Mesenchymal stem cell (in vitro differentiated cells and primary cell): ENCODE data around the gene CEACAM16.
"Not testable (repeated sequence)": the region's sequence is repeated elsewhere in the genome, so short reads cannot be mapped to it uniquely, and the experiment has no call there.

ENCODE experiments used
- DNase-seq: peaks from one replicate; pipeline ENCODE4 v3.0.0-alpha.2; 2013
- H2AFZ ChIP-seq: one replicate; pipeline ENCODE4 v1.6.1; 2013; ENCODE audit warnings: low read depth, mild to moderate bottlenecking, control low read depth, inconsistent platforms, low read length, moderate library complexity
- H2AK5ac ChIP-seq: 2 replicates; pipeline ENCODE4 v1.6.1; 2013; ENCODE audit warnings: low read length, moderate library complexity, mild to moderate bottlenecking, inconsistent platforms; ENCODE audit not compliant: severe bottlenecking
- H2BK120ac ChIP-seq: one replicate; pipeline ENCODE4 v1.6.1; 2013; ENCODE audit warnings: low read depth, mild to moderate bottlenecking, inconsistent platforms, low read length, moderate library complexity
- H2BK12ac ChIP-seq, 2 experiments: one replicate each; pipeline ENCODE4 v1.6.1; 2013; ENCODE audit warnings: inconsistent platforms in 2 of 2, low read length in 2 of 2, mild to moderate bottlenecking in 2 of 2, moderate library complexity in 2 of 2, control low read depth in 1 of 2
- H2BK15ac ChIP-seq: one replicate; pipeline ENCODE4 v1.6.1; 2013; ENCODE audit warnings: mild to moderate bottlenecking, low read depth, inconsistent platforms; ENCODE audit not compliant: poor library complexity, severe bottlenecking
- H2BK5ac ChIP-seq: 2 replicates; pipeline ENCODE4 v1.6.1; 2013; ENCODE audit warnings: low read depth, mild to moderate bottlenecking, low read length, control low read depth, inconsistent platforms; ENCODE audit not compliant: poor library complexity, severe bottlenecking
- H3K14ac ChIP-seq, 2 experiments: one replicate each; pipeline ENCODE4 v1.6.1; 2013; ENCODE audit warnings: inconsistent platforms in 2 of 2, low read length in 2 of 2, control low read depth in 1 of 2, mild to moderate bottlenecking in 1 of 2, moderate library complexity in 1 of 2
- H3K18ac ChIP-seq, 2 experiments: one replicate each; pipeline ENCODE4 v1.6.1; 2013; ENCODE audit warnings: inconsistent platforms in 2 of 2, low read length in 2 of 2, control low read depth in 1 of 2, low read depth in 1 of 2, mild to moderate bottlenecking in 1 of 2
- H3K23ac ChIP-seq, 2 experiments: one replicate each; pipeline ENCODE4 v1.6.1; 2013; ENCODE audit warnings: inconsistent platforms in 2 of 2, low read length in 2 of 2, mild to moderate bottlenecking in 2 of 2, moderate library complexity in 2 of 2, control low read depth in 1 of 2
- H3K27ac ChIP-seq: 2 replicates; pipeline ENCODE4 v1.5.1; 2013; ENCODE audit warnings: mild to moderate bottlenecking, moderate library complexity, low read length, control low read depth, inconsistent platforms; ENCODE audit not compliant: poor library complexity, severe bottlenecking
- H3K27me3 ChIP-seq, 2 experiments: 2 replicates each; pipeline versions ENCODE4 v1.6.1 to v1.7.0; 2013; ENCODE audit warnings: low read length in 2 of 2, mild to moderate bottlenecking in 2 of 2, moderate library complexity in 2 of 2, control low read depth in 1 of 2, inconsistent platforms in 1 of 2; ENCODE audit not compliant: control insufficient read depth in 1 of 2, insufficient read depth in 1 of 2
- H3K36me3 ChIP-seq, 2 experiments: 2 replicates each; pipeline versions ENCODE4 v1.6.1 to v1.7.0; 2013; ENCODE audit warnings: low read length in 2 of 2, control low read depth in 1 of 2, inconsistent platforms in 1 of 2, low read depth in 1 of 2, mild to moderate bottlenecking in 1 of 2; ENCODE audit not compliant: insufficient read depth in 2 of 2, control insufficient read depth in 1 of 2
- H3K4ac ChIP-seq, 2 experiments: one replicate each; pipeline ENCODE4 v1.6.1; 2013; ENCODE audit warnings: inconsistent platforms in 2 of 2, low read length in 2 of 2, mild to moderate bottlenecking in 2 of 2, moderate library complexity in 2 of 2, control low read depth in 1 of 2, low read depth in 1 of 2
- H3K4me1 ChIP-seq: 2 replicates; pipeline ENCODE4 v1.6.1; 2013; ENCODE audit warnings: low read depth, low read length, control low read depth; ENCODE audit not compliant: control insufficient read depth, insufficient read depth
- H3K4me2 ChIP-seq: 2 replicates; pipeline ENCODE4 v1.6.1; 2013; ENCODE audit warnings: low read length, mild to moderate bottlenecking, inconsistent platforms; ENCODE audit not compliant: poor library complexity, severe bottlenecking
- H3K4me3 ChIP-seq, 2 experiments: 2 replicates each; pipeline versions ENCODE4 v1.5.1 to v1.7.0; 2013; ENCODE audit warnings: low read length in 2 of 2, mild to moderate bottlenecking in 2 of 2, control low read depth in 1 of 2, low read depth in 1 of 2; ENCODE audit not compliant: insufficient read depth in 1 of 2
- H3K79me1 ChIP-seq: replicated peaks from 2 replicates; pipeline ENCODE4 v1.6.1; 2013; ENCODE audit warnings: mild to moderate bottlenecking, control low read depth, low read length, inconsistent platforms; ENCODE audit not compliant: poor library complexity, severe bottlenecking
- H3K9ac ChIP-seq: 2 replicates; pipeline ENCODE4 v1.7.0; 2013; ENCODE audit warnings: mild to moderate bottlenecking, low read length, moderate library complexity
- H3K9me3 ChIP-seq: 2 replicates; pipeline ENCODE4 v1.7.0; 2013; ENCODE audit warnings: mild to moderate bottlenecking, low read length; ENCODE audit not compliant: control insufficient read depth
- H4K8ac ChIP-seq: one replicate; pipeline ENCODE4 v1.6.1; 2013; ENCODE audit warnings: inconsistent platforms, mild to moderate bottlenecking, low read length, moderate library complexity
- H4K91ac ChIP-seq: one replicate; pipeline ENCODE4 v1.6.1; 2013; ENCODE audit warnings: mild to moderate bottlenecking, low read length, inconsistent platforms
- WGBS: methylation state at CpG from one replicate; pipeline ENCODE4 v1.1.7; 2013; ENCODE audit warnings: mixed read lengths; 5-methylcytosine and 5-hydroxymethylcytosine counted together

Gene CEACAM16

GRCh38 chr19:44717603-44718002, 18.7 kb downstream of the CEACAM16 start:
- H2BK15ac ChIP-seq: no peak overlapping the region
- DNase-seq: no peak
- H3K9me3 ChIP-seq: peaks cover 5% of the 10 kb centered on the region
- no peak overlapping the region for H4K91ac ChIP-seq
- WGBS: 89% methylated on average over 3 of the region's 6 CpGs
- peak overlapping the region; percentile 67 for H2AK5ac ChIP-seq
- H3K27me3 ChIP-seq: no peaks in the 10 kb centered on the region
- H2BK5ac ChIP-seq: no peak overlapping the region
- no peaks in the 10 kb centered on the region for H3K79me1 ChIP-seq
- no peak overlapping the region for H3K14ac ChIP-seq
- no peak overlapping the region for H3K4ac ChIP-seq
- H3K36me3 ChIP-seq: no peaks in the 10 kb centered on the region
- no peak overlapping the region for H2AFZ ChIP-seq
- H3K9ac ChIP-seq: peak overlapping the region; percentile 71
- peaks cover 17% of the 10 kb centered on the region for H3K4me1 ChIP-seq
- H3K27ac ChIP-seq: no peak overlapping the region
- H3K4me2 ChIP-seq: no peak overlapping the region
- H3K23ac ChIP-seq: no peak overlapping the region
- no peak overlapping the region for H2BK120ac ChIP-seq
- H3K18ac ChIP-seq: peak overlapping the region in 1 of 2 experiments; percentile 55
- H3K4me3 ChIP-seq: no peak overlapping the region
- no peak overlapping the region for H4K8ac ChIP-seq
- peak overlapping the region in 1 of 2 experiments; percentile 86 for H2BK12ac ChIP-seq

GRCh38 chr19:44718441-44719261, 19.7 kb downstream of the CEACAM16 start:
- Histone ChIP-seq H4K8ac (peak overlapping the region; percentile 97), H3K27me3 (no peaks in the 10 kb centered on the region), H2BK5ac (peak overlapping the region; percentile 68), H3K14ac (peak overlapping the region in 1 of 2 experiments; percentile 35), H3K4me1 (peaks cover 17% of the 10 kb centered on the region), H3K27ac (peak overlapping the region; percentile 61), H3K9me3 (peaks cover 5% of the 10 kb centered on the region), H3K4ac (peak overlapping the region; percentile 69 to 91), H2AFZ (no peak overlapping the region), H3K36me3 (no peaks in the 10 kb centered on the region), H2AK5ac (peak overlapping the region; percentile 82), H3K9ac (peak overlapping the region; percentile 71), H2BK15ac (peak overlapping the region; percentile 92), H3K18ac (peak overlapping the region; percentile 98), H3K23ac (no peak overlapping the region), H2BK120ac (peak overlapping the region; percentile 86), H3K4me3 (peak overlapping the region in 1 of 2 experiments; percentile 4), H4K91ac (peak overlapping the region; percentile 99), H3K4me2 (peak overlapping the region; percentile 55), H3K79me1 (no peaks in the 10 kb centered on the region), H2BK12ac (peak overlapping the region; percentile 84 to 99)
- WGBS: 44% methylated on average over 10 of the region's 11 CpGs
- peak; percentile 83 for DNase-seq

GRCh38 chr19:44719262-44719701, 20.3 kb downstream of the CEACAM16 start:
- H4K91ac ChIP-seq: peak overlapping the region; percentile 83
- peak overlapping the region; percentile 81 to 99 for H2BK12ac ChIP-seq
- peaks cover 5% of the 10 kb centered on the region for H3K9me3 ChIP-seq
- peak overlapping the region; percentile 82 for H2AK5ac ChIP-seq
- H3K36me3 ChIP-seq: no peaks in the 10 kb centered on the region
- H2BK120ac ChIP-seq: peak overlapping the region; percentile 86
- H4K8ac ChIP-seq: peak overlapping the region; percentile 92
- H2BK15ac ChIP-seq: no peak overlapping the region
- no peak overlapping the region for H3K14ac ChIP-seq
- no peak for DNase-seq
- no peak overlapping the region for H3K23ac ChIP-seq
- peaks cover 19% of the 10 kb centered on the region for H3K4me1 ChIP-seq
- H3K27me3 ChIP-seq: no peaks in the 10 kb centered on the region
- no peaks in the 10 kb centered on the region for H3K79me1 ChIP-seq
- no peak overlapping the region for H2AFZ ChIP-seq
- 85% methylated on average over 8 of the region's 8 CpGs for WGBS
- no peak overlapping the region for H3K9ac ChIP-seq
- H2BK5ac ChIP-seq: no peak overlapping the region
- no peak overlapping the region for H3K4me2 ChIP-seq
- no peak overlapping the region for H3K27ac ChIP-seq
- no peak overlapping the region for H3K4me3 ChIP-seq
- H3K4ac ChIP-seq: peak overlapping the region; percentile 69 to 91
- peak overlapping the region; percentile 88 to 94 for H3K18ac ChIP-seq

GRCh38 chr19:44720396-44720795, 21.4 kb downstream of the CEACAM16 start:
- H4K91ac ChIP-seq, H2BK5ac ChIP-seq, H3K4ac ChIP-seq, H3K4me2 ChIP-seq, H2AK5ac ChIP-seq, H2BK12ac ChIP-seq, DNase-seq, H2AFZ ChIP-seq, H3K23ac ChIP-seq, H3K18ac ChIP-seq, H3K9me3 ChIP-seq, H3K36me3 ChIP-seq, H3K27ac ChIP-seq, H2BK15ac ChIP-seq, H2BK120ac ChIP-seq, H3K79me1 ChIP-seq, H3K14ac ChIP-seq, H3K9ac ChIP-seq, H3K4me3 ChIP-seq, H4K8ac ChIP-seq, H3K27me3 ChIP-seq: not testable (repeated sequence)
- H3K4me1 ChIP-seq: peaks cover 27% of the 10 kb centered on the region
- 97% methylated on average over 9 of the region's 9 CpGs for WGBS
